Activated CD8-positive, alpha-beta T cell treated with anti-CD3 and anti-CD28 coated beads for 36 hours (primary cell): ENCODE results near the gene PARP3. TPM values are rescaled to one million over a fixed set of nuclear protein-coding genes. Genes with fewer than 3 reads are reported as not detected.
A peak's percentile ranks its signal among the peaks of the same experiment; 100 is the strongest.
"Not testable (repeated sequence)": the region's sequence is repeated elsewhere in the genome, so short reads cannot be mapped to it uniquely, and the experiment has no call there.

Experiments used
- ATAC-seq: fragments of 200-7000 bp; cut with Tn5 transposase; one replicate; pipeline ENCODE4 v1.10.0; 2021; ENCODE audit warnings: mild to moderate bottlenecking, moderate library complexity
- CTCF ChIA-PET: fragments of 350-600 bp; sonication (Branson Sonifier 250); formaldehyde crosslinking; loops from one replicate; lab custom pipeline; 2021; ENCODE audit warnings: antibody characterized with exemption; lab: Charles Lee
- POLR2A ChIA-PET: fragments of 350-600 bp; sonication (Branson Sonifier 250); formaldehyde crosslinking; loops from one replicate; lab custom pipeline; 2021; ENCODE audit warnings: antibody characterized with exemption; lab: Charles Lee
- DNase-seq: peaks from one replicate; pipeline ENCODE4 v3.0.0-alpha.2; 2020
- H3K27ac Mint-ChIP-seq: one replicate; pipeline ENCODE4 v1.8.0; 2021; ENCODE audit warnings: mild to moderate bottlenecking, mixed read lengths
- H3K27me3 Mint-ChIP-seq: one replicate; pipeline ENCODE4 v1.8.0; 2021; ENCODE audit warnings: mixed read lengths
- H3K36me3 Mint-ChIP-seq: one replicate; pipeline ENCODE4 v1.8.0; 2021; ENCODE audit warnings: low read depth, mixed read lengths
- H3K4me1 Mint-ChIP-seq: one replicate; pipeline ENCODE4 v1.8.0; 2021; ENCODE audit warnings: low read depth, mixed read lengths
- H3K4me3 Mint-ChIP-seq: one replicate; pipeline ENCODE4 v1.8.0; 2021; ENCODE audit warnings: mild to moderate bottlenecking, moderate library complexity, mixed read lengths
- H3K9me3 Mint-ChIP-seq: one replicate; pipeline ENCODE4 v1.8.0; 2021; ENCODE audit warnings: mixed read lengths
- CTCF ChIP-seq: fragments of 200-600 bp; IDR thresholded peaks from one replicate; pipeline ENCODE4 v1.8.0; 2022; ENCODE audit warnings: antibody characterized with exemption, mild to moderate bottlenecking
- intact Hi-C: fragments of 100-400 bp; cut with micrococcal nuclease; formaldehyde crosslinking; loops from one replicate; pipeline ENCODE4 v1.10.0; 2022
- total RNA-seq, 2 experiments: library from RNA; stranded (reverse); gene quantifications; one replicate each; pipeline ENCODE4 v1.2.3, GENCODE V29; 2021

PARP3 gene
- total RNA-seq, 2 experiments from 2014 or later, result 11.5 to 12.7 TPM

- POLR2A ChIA-PET, result no interaction called here
- H3K4me1 Mint-ChIP-seq, result peaks cover 6% of the 10 kb centered on the region
- no peaks in the 10 kb centered on the region for H3K9me3 Mint-ChIP-seq
- ATAC-seq (no peak), DNase-seq (no peak)
- no peak overlapping the region for H3K27ac Mint-ChIP-seq
- H3K27me3 Mint-ChIP-seq, result peaks cover 24% of the 10 kb centered on the region
- CTCF ChIA-PET, result interaction anchor here (0.6 kb wide), 1 partner anchor 44 kb away, joined by 4 read pairs; the partner anchor contains the start of gene RRP9
- no peaks in the 10 kb centered on the region for H3K36me3 Mint-ChIP-seq
- no peak for TF ChIP-seq CTCF
- no peak overlapping the region for H3K4me3 Mint-ChIP-seq
- intact Hi-C loops, result no loop called here
These were observed 44.8 kb upstream of the PARP3 start for GRCh38 chr3:51897391-51897790.

GRCh38 chr3:51900043-51900442, 42.1 kb upstream of the PARP3 start:
- H3K36me3 Mint-ChIP-seq, H3K27ac Mint-ChIP-seq, H3K4me1 Mint-ChIP-seq, H3K9me3 Mint-ChIP-seq, ATAC-seq, CTCF ChIA-PET, intact Hi-C loops, H3K4me3 Mint-ChIP-seq, POLR2A ChIA-PET: not testable (repeated sequence)
- peaks cover 24% of the 10 kb centered on the region for H3K27me3 Mint-ChIP-seq
- DNase-seq, result peak; percentile 4

GRCh38 chr3:51902361-51902760, 39.8 kb upstream of the PARP3 start:
- peak; percentile 34 for DNase-seq
- ATAC-seq, intact Hi-C loops, H3K27ac Mint-ChIP-seq, H3K4me3 Mint-ChIP-seq, H3K4me1 Mint-ChIP-seq, CTCF ChIA-PET, H3K36me3 Mint-ChIP-seq, POLR2A ChIA-PET, H3K9me3 Mint-ChIP-seq: not testable (repeated sequence)
- peaks cover 22% of the 10 kb centered on the region for H3K27me3 Mint-ChIP-seq

DNA sequence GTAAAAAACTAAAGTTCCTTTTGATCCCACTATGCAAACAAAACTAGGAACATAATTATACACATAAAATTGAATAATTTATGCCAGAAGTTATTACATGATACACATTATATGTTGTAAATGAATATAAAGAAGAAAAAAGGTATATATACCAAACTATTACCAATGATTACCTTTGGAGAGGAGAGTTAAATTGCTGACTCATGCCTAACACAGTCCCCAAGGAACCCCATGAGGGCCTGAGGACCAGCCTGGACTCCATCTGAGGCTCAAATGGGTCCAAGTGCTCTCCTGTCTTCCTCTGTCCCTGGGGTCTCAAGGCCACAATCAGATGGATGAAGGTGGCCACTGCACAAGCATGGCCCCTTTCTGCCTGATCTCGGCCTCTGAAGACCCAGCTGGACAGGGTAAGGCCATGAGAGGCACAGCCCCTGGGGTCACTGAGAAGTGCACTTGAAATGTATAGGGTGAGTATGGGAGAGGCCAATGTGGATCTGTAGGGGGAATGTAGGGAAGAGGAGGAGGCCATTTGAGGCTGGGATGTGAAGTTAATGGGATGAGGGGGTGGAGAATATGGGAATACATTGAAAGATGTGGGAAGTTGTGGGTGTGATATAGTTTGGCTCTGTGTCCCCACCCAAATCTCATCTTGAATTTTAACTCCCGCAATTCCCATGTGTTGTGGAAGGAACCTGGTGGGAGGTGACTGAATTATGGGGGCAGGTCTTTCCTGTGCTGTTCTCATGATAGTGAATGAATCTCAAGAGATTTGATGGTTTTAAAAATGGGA, 37.9 kb upstream of the PARP3 start:
- ChIA-PET POLR2A (no interaction called here), CTCF (no interaction called here)
- H3K27ac Mint-ChIP-seq, result no peak overlapping the region
- peaks cover 24% of the 10 kb centered on the region for H3K27me3 Mint-ChIP-seq
- ATAC-seq (no peak), DNase-seq (no peak)
- H3K4me1 Mint-ChIP-seq, result peaks cover 6% of the 10 kb centered on the region
- TF ChIP-seq CTCF, result no peak
- H3K9me3 Mint-ChIP-seq, result peaks cover 11% of the 10 kb centered on the region
- no peak overlapping the region for H3K4me3 Mint-ChIP-seq
- intact Hi-C loops, result no loop called here
- H3K36me3 Mint-ChIP-seq, result peaks cover 2% of the 10 kb centered on the region

DNA sequence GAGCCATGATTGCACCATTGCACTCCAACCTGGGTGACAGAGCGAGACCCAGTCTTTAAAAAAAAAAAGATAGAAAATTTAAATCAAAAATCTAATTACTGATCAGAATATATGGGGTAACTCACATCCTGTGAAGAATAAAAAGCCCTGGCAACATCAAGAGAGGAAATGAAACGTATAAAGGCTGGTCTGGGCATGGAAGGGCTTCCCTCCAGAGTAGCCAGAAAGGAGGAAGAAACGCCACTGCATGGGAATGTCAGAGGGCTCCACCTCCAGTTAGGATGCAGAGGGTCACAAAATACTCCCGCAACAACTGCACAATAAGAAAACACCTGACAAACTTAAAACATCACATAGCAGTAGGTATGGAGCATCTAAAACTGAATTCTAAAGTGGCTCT, 34.1 kb upstream of the PARP3 start:
- DNase-seq (no peak), ATAC-seq (no peak)
- ChIA-PET POLR2A (no interaction called here), CTCF (no interaction called here)
- H3K4me3 Mint-ChIP-seq, result no peak overlapping the region
- H3K4me1 Mint-ChIP-seq, result no peaks in the 10 kb centered on the region
- no peak overlapping the region for H3K27ac Mint-ChIP-seq
- intact Hi-C loops, result no loop called here
- peaks cover 14% of the 10 kb centered on the region for H3K27me3 Mint-ChIP-seq
- peaks cover 11% of the 10 kb centered on the region for H3K9me3 Mint-ChIP-seq
- H3K36me3 Mint-ChIP-seq, result peaks cover 2% of the 10 kb centered on the region
- no peak for TF ChIP-seq CTCF

GRCh38 chr3:51916418-51916817, 25.7 kb upstream of the PARP3 start:
- no peaks in the 10 kb centered on the region for H3K9me3 Mint-ChIP-seq

More at GRCh38 chr3:51916418-51916817, 25.7 kb upstream of the PARP3 start:
- POLR2A ChIA-PET, result no interaction called here
- no peak for ATAC-seq
- no peaks in the 10 kb centered on the region for H3K4me1 Mint-ChIP-seq
- no peak overlapping the region for H3K27ac Mint-ChIP-seq
- H3K27me3 Mint-ChIP-seq, result peaks cover 3% of the 10 kb centered on the region
- no peak for DNase-seq
- CTCF ChIA-PET, result no interaction called here
- H3K4me3 Mint-ChIP-seq, result no peak overlapping the region
- no peak for TF ChIP-seq CTCF
- intact Hi-C loops, result no loop called here
- no peaks in the 10 kb centered on the region for H3K36me3 Mint-ChIP-seq
